IMR-90 (cell line): Measurements from ENCODE around the gene HEBP1. TPM values are rescaled to one million over a fixed set of nuclear protein-coding genes. Genes with fewer than 3 reads are reported as not detected.

Experiments used
- ATAC-seq: fragments of 200-7000 bp; cut with Tn5 transposase; 2 replicates; pipeline ENCODE4 v1.9.1; 2020; ENCODE audit warnings: low read depth, mild to moderate bottlenecking, moderate library complexity
- BruUV-seq: library from RNA; stranded (reverse); fragments of 400-500 nt; replicated peaks from 2 replicates; lab custom pipeline; 2021; lab: Mats Ljungman, UMichigan
- CTCF ChIA-PET: fragments of 300-600 bp; formaldehyde crosslinking; extraction: SDS; loops from one replicate; lab custom pipeline; 2021; ENCODE audit warnings: antibody characterized with exemption; lab: Yijun Ruan, JAX
- POLR2A ChIA-PET: fragments of 300-600 bp; sonication (Branson Sonifier 250); formaldehyde crosslinking; loops from one replicate; lab custom pipeline; 2022; ENCODE audit warnings: antibody characterized with exemption; ENCODE audit not compliant: unreplicated experiment; lab: Charles Lee
- DNase-seq: peaks from one replicate; pipeline ENCODE4 v3.0.0; 2013
- H2AFZ ChIP-seq: replicated peaks from 2 replicates; pipeline ENCODE3; 2013; ENCODE audit warnings: low read length, mild to moderate bottlenecking; ENCODE audit not compliant: poor library complexity
- H2AK5ac ChIP-seq: 2 replicates; pipeline ENCODE4 v1.6.1; 2013; ENCODE audit warnings: low read depth, low read length, inconsistent platforms
- H2AK9ac ChIP-seq: replicated peaks from 2 replicates; pipeline ENCODE3; 2013; ENCODE audit warnings: mild to moderate bottlenecking, low read depth, low read length, moderate library complexity; ENCODE audit not compliant: poor library complexity
- H2BK120ac ChIP-seq: 2 replicates; pipeline ENCODE4 v1.6.1; 2013; ENCODE audit warnings: low read depth, low read length, inconsistent platforms
- H2BK15ac ChIP-seq: 3 replicates; pipeline ENCODE4 v1.6.1; 2013; ENCODE audit warnings: low read depth, low read length, inconsistent platforms
- H2BK20ac ChIP-seq: 2 replicates; pipeline ENCODE4 v1.6.1; 2013; ENCODE audit warnings: low read depth, mild to moderate bottlenecking, inconsistent platforms, low read length, moderate library complexity
- H2BK5ac ChIP-seq: 2 replicates; pipeline ENCODE4 v1.6.1; 2013; ENCODE audit warnings: mild to moderate bottlenecking, low read depth, low read length, inconsistent platforms; ENCODE audit not compliant: poor library complexity, severe bottlenecking
- H3K14ac ChIP-seq: replicated peaks from 2 replicates; pipeline ENCODE4 v1.6.1; 2013; ENCODE audit warnings: low read depth, low read length, inconsistent platforms
- H3K18ac ChIP-seq: 2 replicates; pipeline ENCODE4 v1.6.1; 2013; ENCODE audit warnings: low read depth, low read length, control low read depth
- H3K23ac ChIP-seq: 2 replicates; pipeline ENCODE4 v1.6.1; 2013; ENCODE audit warnings: low read depth, low read length, inconsistent platforms
- H3K27ac ChIP-seq: 2 replicates; pipeline ENCODE4 v1.5.1; 2013; ENCODE audit warnings: mild to moderate bottlenecking, control low read depth, low read length; ENCODE audit not compliant: insufficient read depth
- H3K27me3 ChIP-seq: 2 replicates; pipeline ENCODE4 v1.6.1; 2013; ENCODE audit warnings: low read length; ENCODE audit not compliant: control insufficient read depth, insufficient read depth
- H3K36me3 ChIP-seq: 2 replicates; pipeline ENCODE4 v1.6.1; 2013; ENCODE audit warnings: low read length, mixed read lengths; ENCODE audit not compliant: control insufficient read depth, insufficient read depth
- H3K4ac ChIP-seq: 2 replicates; pipeline ENCODE4 v1.6.1; 2013; ENCODE audit warnings: low read depth, low read length, inconsistent platforms
- H3K4me1 ChIP-seq: 2 replicates; pipeline ENCODE4 v1.6.1; 2013; ENCODE audit warnings: low read length, mixed read lengths; ENCODE audit not compliant: control insufficient read depth, insufficient read depth
- H3K4me2 ChIP-seq: 2 replicates; pipeline ENCODE4 v1.6.1; 2013; ENCODE audit warnings: low read depth, mild to moderate bottlenecking, control low read depth, low read length, moderate library complexity
- H3K4me3 ChIP-seq: 2 replicates; pipeline ENCODE4 v1.5.1; 2013; ENCODE audit warnings: low read depth, mild to moderate bottlenecking, control low read depth, low read length, moderate library complexity; ENCODE audit not compliant: insufficient read depth
- H3K56ac ChIP-seq: 2 replicates; pipeline ENCODE4 v1.6.1; 2013; ENCODE audit warnings: low read length, inconsistent platforms; ENCODE audit not compliant: insufficient read depth; ENCODE audit errors: extremely low read depth
- H3K79me1 ChIP-seq, 2 experiments: 2 replicates each; pipeline ENCODE4 v1.6.1; 2013; ENCODE audit warnings: low read length in 2 of 2, inconsistent platforms in 1 of 2, low read depth in 1 of 2
- H3K9ac ChIP-seq: 2 replicates; pipeline ENCODE4 v1.6.1; 2013; ENCODE audit warnings: low read depth, low read length, control low read depth
- H3K9me1 ChIP-seq: 2 replicates; pipeline ENCODE4 v1.6.1; 2013; ENCODE audit warnings: low read length, inconsistent platforms; ENCODE audit not compliant: insufficient read depth
- H3K9me3 ChIP-seq: 2 replicates; pipeline ENCODE4 v1.6.1; 2013; ENCODE audit warnings: low read length; ENCODE audit not compliant: control insufficient read depth, insufficient read depth
- H4K20me1 ChIP-seq: 2 replicates; pipeline ENCODE4 v1.6.1; 2013; ENCODE audit warnings: low read length, inconsistent platforms; ENCODE audit not compliant: insufficient read depth
- H4K5ac ChIP-seq: 2 replicates; pipeline ENCODE4 v1.6.1; 2013; ENCODE audit warnings: mild to moderate bottlenecking, low read depth, low read length, control low read depth
- H4K8ac ChIP-seq, 2 experiments: 2 replicates each; pipeline ENCODE4 v1.6.1; 2013; ENCODE audit warnings: low read depth in 2 of 2, low read length in 2 of 2, control low read depth in 1 of 2, inconsistent platforms in 1 of 2
- H4K91ac ChIP-seq: 2 replicates; pipeline ENCODE4 v1.6.1; 2013; ENCODE audit warnings: low read depth, low read length, inconsistent platforms; ENCODE audit not compliant: insufficient read depth
- CTCF ChIP-seq: conservative IDR thresholded peaks from 2 replicates; pipeline ENCODE4 v1.5.1; 2012; ENCODE audit warnings: mild to moderate bottlenecking, low read depth, low read length, improper control_type of control experiment
- NFE2L2 ChIP-seq: fragments of 150-350 bp; IDR thresholded peaks from 2 replicates; pipeline ENCODE4 v1.6.1; 2016; ENCODE audit warnings: low read depth, mild to moderate bottlenecking, low read length
- POLR2A ChIP-seq: IDR thresholded peaks from 2 replicates; pipeline ENCODE4 v1.6.1; 2012; ENCODE audit warnings: mild to moderate bottlenecking, low read depth, low read length
- RAD21 ChIP-seq: IDR thresholded peaks from 2 replicates; pipeline ENCODE4 v1.6.1; 2012; ENCODE audit warnings: low read length, improper control_type of control experiment
- RCOR1 ChIP-seq: IDR thresholded peaks from 2 replicates; pipeline ENCODE4 v1.6.1; 2012; ENCODE audit warnings: mild to moderate bottlenecking, low read length, improper control_type of control experiment; ENCODE audit not compliant: insufficient replicate concordance
- SMC3 ChIP-seq: fragments of 150-350 bp; IDR thresholded peaks from 2 replicates; pipeline ENCODE4 v1.6.1; 2016; ENCODE audit warnings: low read depth, mild to moderate bottlenecking, antibody characterized with exemption, low read length, moderate library complexity
- WGBS, 2 experiments: methylation state at CpG; one replicate each; pipeline versions ENCODE4 v1.1.5 to v1.1.7; 2013; ENCODE audit warnings: missing lambda C conversion rate in 2 of 2; ENCODE audit not compliant: insufficient read length in 1 of 2; ENCODE audit errors: extremely low coverage in 2 of 2; 5-methylcytosine and 5-hydroxymethylcytosine counted together
- dilution Hi-C: fragments of 300-500 bp; cut with HindIII; formaldehyde crosslinking; loops from one replicate; pipeline ENCODE4 v1.14.3; 2018; ENCODE audit warnings: low sequenced_read_pairs; ENCODE audit not compliant: unreplicated experiment
- in situ Hi-C: fragments of 300-500 bp; cut with MboI; formaldehyde crosslinking; loops from 3 replicates; pipeline ENCODE4 v1.14.3; 2019; ENCODE audit warnings: low sequenced_read_pairs, inconsistent platforms, mixed read lengths
- intact Hi-C: fragments of 100-400 bp; cut with micrococcal nuclease; formaldehyde crosslinking; loops from 2 replicates; pipeline ENCODE4 v1.10.0; 2022
- polyA plus RNA-seq, 3 experiments: library from polyadenylated mRNA; depleted of rRNA; stranded (reverse); fragments of >200 nt; gene quantifications; 2 replicates each; pipeline ENCODE4 v1.2.3, GENCODE V29; 2012; ENCODE audit warnings: low replicate concordance in 1 of 3
- total RNA-seq: library from RNA; depleted of rRNA; stranded (reverse); fragments of >200 nt; gene quantifications from 2 replicates; pipeline ENCODE4 v1.2.3, GENCODE V29; 2012

The HEBP1 gene
- total and polyA plus RNA-seq, 2 of the 4 experiments (the other 2 are of a cell fraction): 18.8 to 49.2 TPM

DNA sequence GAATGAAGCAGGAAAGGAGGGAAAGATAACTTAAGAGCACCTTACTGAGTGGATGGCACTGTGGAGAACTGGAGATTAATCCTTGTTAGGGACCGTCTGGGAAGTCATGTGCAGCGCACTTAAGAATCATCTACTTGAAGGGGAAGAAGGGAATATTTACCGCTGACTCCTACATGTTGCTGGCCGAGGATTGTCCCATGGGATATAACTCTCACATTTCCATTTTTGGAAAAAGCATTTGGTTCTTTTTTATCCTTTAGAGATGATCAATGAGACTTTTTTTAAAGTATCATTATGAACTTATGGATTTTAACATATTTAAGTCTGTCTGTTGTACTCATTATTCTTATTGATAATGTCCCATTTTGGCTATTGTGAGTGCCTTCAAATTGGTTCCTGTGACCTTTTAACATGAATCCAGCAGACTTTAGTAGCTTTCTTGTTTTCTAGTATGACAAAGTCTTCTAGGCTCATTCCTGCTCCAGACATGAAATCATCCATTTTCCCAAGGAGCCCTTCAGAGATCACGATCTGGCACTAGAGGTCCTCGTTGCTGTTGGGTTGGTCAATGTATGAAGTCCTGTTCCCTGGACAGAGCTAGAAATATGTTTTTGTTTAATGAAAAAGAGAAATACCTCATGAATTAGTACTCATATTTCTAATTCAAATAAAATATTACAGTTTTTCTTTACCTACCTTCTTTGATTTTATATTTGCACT is 23.9 kb upstream of the HEBP1 start:
- Histone ChIP-seq H3K18ac (no peak overlapping the region), H4K20me1 (no peaks in the 10 kb centered on the region), H3K4me3 (no peak overlapping the region), H3K79me1 (no peaks in the 10 kb centered on the region), H2AK5ac (no peak overlapping the region), H3K14ac (no peak overlapping the region), H2BK5ac (no peak overlapping the region), H3K4me2 (no peak overlapping the region), H3K27ac (no peak overlapping the region), H3K36me3 (no peaks in the 10 kb centered on the region), H2BK120ac (no peak overlapping the region), H3K9me3 (no peaks in the 10 kb centered on the region), H4K8ac (no peak overlapping the region), H2BK20ac (no peak overlapping the region), H2AFZ (no peak overlapping the region), H3K56ac (no peak overlapping the region), H3K9ac (no peak overlapping the region), H3K9me1 (no peaks in the 10 kb centered on the region), H3K4me1 (peaks cover 3% of the 10 kb centered on the region), H4K5ac (no peak overlapping the region), H2AK9ac (no peak overlapping the region), H3K27me3 (peaks cover 2% of the 10 kb centered on the region; the same call in 1 of the 2 replicates), H4K91ac (no peak overlapping the region), H2BK15ac (no peak overlapping the region), H3K4ac (no peak overlapping the region), H3K23ac (no peak overlapping the region)
- DNase-seq: peak; percentile 82
- TF ChIP-seq RAD21 (peak; percentile 85), RCOR1 (no peak), CTCF (peak; percentile 80), POLR2A (0 out of 2 replicates have a peak, but pooled peaks have one; percentile 46), SMC3 (peak; percentile 79), NFE2L2 (no peak)
- WGBS, 2 experiments: no CpG with 5 or more reads among the region's 6 CpGs
- dilution Hi-C loops: no loop called here
- ChIA-PET POLR2A (no interaction called here), CTCF (interaction anchor here (0.6 to 2.2 kb wide), 21 partner anchors 9 to 211 kb away, joined by 3 to 19 read pairs (median 4); partner anchors contain the start of gene EMP1)
- in situ Hi-C loops: no loop called here
- intact Hi-C loops: loop anchor here (1.0 to 5.0 kb wide), 5 partner anchors 59 to 508 kb away; no protein-coding TSS in a partner anchor
- no TSS peak for BruUV-seq
- ATAC-seq: peak; percentile 94
